ES-I3 (cell line): ENCODE results near the gene KCNMB2.

Experiments used
- H3K36me3 ChIP-seq: 2 replicates; pipeline ENCODE4 v1.6.1; 2013; ENCODE audit warnings: mild to moderate bottlenecking, low read length, control low read depth, moderate library complexity; ENCODE audit not compliant: insufficient read depth
- H3K4me1 ChIP-seq: 2 replicates; pipeline ENCODE4 v1.6.1; 2013; ENCODE audit warnings: mild to moderate bottlenecking, control low read depth, low read length; ENCODE audit not compliant: insufficient read depth
- H3K9ac ChIP-seq: 2 replicates; pipeline ENCODE4 v1.6.1; 2013; ENCODE audit warnings: low read depth, mild to moderate bottlenecking, low read length, moderate library complexity
- H3K9me3 ChIP-seq: 2 replicates; pipeline ENCODE4 v1.6.1; 2013; ENCODE audit warnings: mild to moderate bottlenecking, low read length, moderate library complexity; ENCODE audit not compliant: control insufficient read depth, insufficient read depth

The KCNMB2 gene

GRCh38 chr3:178771511-178771910 is 235.3 kb downstream of the KCNMB2 start:
- Histone ChIP-seq H3K36me3 (no peaks in the 10 kb centered on the region), H3K4me1 (no peaks in the 10 kb centered on the region), H3K9me3 (no peaks in the 10 kb centered on the region), H3K9ac (no peak overlapping the region)

- Histone ChIP-seq H3K4me1 (no peaks in the 10 kb centered on the region), H3K9ac (no peak overlapping the region), H3K9me3 (no peaks in the 10 kb centered on the region), H3K36me3 (no peaks in the 10 kb centered on the region)
Observed at GRCh38 chr3:178772746-178773145, 236.5 kb downstream of the KCNMB2 start.

- no peak overlapping the region for H3K9ac ChIP-seq
- H3K9me3 ChIP-seq = no peaks in the 10 kb centered on the region
- no peaks in the 10 kb centered on the region for H3K4me1 ChIP-seq
- H3K36me3 ChIP-seq = no peaks in the 10 kb centered on the region
Observed at GRCh38 chr3:178773358-178773757, 237.1 kb downstream of the KCNMB2 start.

DNA sequence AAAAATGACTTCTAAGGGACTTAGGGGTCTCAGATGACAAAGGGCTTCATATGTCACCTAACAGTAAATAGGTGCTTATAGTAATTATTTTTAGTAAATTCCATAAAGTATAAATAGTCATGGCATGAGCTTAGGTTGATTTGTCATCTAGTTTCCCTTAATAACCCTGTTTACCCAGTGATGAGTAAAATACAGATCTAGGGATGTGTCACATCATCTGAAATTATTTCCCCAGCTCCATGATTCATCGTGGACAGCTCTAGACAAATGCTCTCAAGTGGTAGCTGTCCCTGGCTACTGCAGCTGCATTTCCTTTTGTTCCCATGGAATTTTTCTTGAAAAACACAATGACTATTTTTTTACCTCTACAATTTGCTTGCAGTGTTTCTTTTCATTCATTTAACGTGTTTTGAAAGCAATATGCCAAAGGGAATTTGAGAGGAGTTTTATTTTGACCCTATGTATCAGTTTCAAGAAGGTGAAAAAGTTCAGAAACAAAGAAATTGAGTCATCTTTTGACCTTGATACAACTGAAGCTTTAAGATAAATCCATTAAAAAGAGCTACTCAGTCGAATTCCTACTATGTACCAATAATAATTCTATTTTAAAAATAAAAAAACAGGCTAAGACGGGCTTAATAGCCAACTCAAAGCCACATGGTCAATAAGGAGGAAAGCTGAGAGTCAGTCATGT is 241.6 kb downstream of the KCNMB2 start:
- Histone ChIP-seq H3K9ac (no peak overlapping the region), H3K36me3 (no peaks in the 10 kb centered on the region), H3K9me3 (no peaks in the 10 kb centered on the region), H3K4me1 (no peaks in the 10 kb centered on the region)

GRCh38 chr3:178778589-178778988 is 242.4 kb downstream of the KCNMB2 start:
- Histone ChIP-seq H3K9me3 (no peaks in the 10 kb centered on the region), H3K36me3 (no peaks in the 10 kb centered on the region), H3K9ac (no peak overlapping the region), H3K4me1 (no peaks in the 10 kb centered on the region)

- Histone ChIP-seq H3K36me3 (no peaks in the 10 kb centered on the region), H3K4me1 (no peaks in the 10 kb centered on the region), H3K9ac (no peak overlapping the region), H3K9me3 (no peaks in the 10 kb centered on the region)
Observed at GRCh38 chr3:178785961-178786360, 249.7 kb downstream of the KCNMB2 start.

DNA sequence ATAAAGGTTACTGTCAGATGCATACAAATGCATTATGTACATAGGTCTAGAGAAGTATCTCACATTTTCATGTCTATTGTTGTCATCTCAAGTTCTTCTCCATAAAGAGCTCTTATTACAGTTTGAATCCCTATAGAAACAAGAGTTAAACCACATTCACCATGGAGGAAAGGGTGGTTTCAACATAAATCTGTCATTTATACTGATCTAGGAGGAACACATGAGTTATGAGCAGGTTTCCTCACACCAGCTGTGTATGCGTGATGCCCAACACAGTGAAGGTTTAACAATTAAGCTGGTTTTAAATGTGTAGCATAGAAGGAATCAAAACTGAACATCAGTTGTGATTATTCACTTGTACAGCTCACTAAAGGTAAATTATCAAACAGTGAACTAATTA is 251.7 kb downstream of the KCNMB2 start:
- no peak overlapping the region for H3K9ac ChIP-seq
- no peaks in the 10 kb centered on the region for H3K4me1 ChIP-seq
- no peaks in the 10 kb centered on the region for H3K9me3 ChIP-seq
- no peaks in the 10 kb centered on the region for H3K36me3 ChIP-seq

DNA sequence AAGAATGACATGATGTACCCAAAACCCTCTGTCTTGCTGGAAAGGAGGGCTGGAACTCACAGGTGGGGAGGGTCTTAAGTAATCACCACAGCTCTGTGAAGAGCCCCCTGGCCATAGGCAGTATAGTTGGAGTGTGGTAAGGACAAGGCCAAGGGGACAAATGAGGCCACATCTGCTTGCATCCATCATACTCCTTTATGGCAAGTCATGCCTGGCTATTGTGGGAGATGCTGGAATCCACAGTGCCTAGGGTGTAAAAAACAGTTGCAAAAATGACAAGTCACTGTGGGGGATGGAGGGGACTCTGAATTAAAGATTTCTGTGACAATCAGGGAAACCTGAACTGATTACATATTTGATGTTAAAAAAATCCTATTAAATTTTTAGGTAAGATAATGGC is 258.5 kb downstream of the KCNMB2 start:
- H3K4me1 ChIP-seq = no peaks in the 10 kb centered on the region
- no peaks in the 10 kb centered on the region for H3K9me3 ChIP-seq
- H3K36me3 ChIP-seq = no peaks in the 10 kb centered on the region
- no peak overlapping the region for H3K9ac ChIP-seq

GRCh38 chr3:178795349-178795748 is 259.1 kb downstream of the KCNMB2 start:
- H3K4me1 ChIP-seq = no peaks in the 10 kb centered on the region
- no peaks in the 10 kb centered on the region for H3K9me3 ChIP-seq
- H3K9ac ChIP-seq = no peak overlapping the region
- no peaks in the 10 kb centered on the region for H3K36me3 ChIP-seq

GRCh38 chr3:178802259-178802658 is 266.0 kb downstream of the KCNMB2 start:
- H3K9ac ChIP-seq = no peak overlapping the region
- no peaks in the 10 kb centered on the region for H3K9me3 ChIP-seq
- H3K4me1 ChIP-seq = no peaks in the 10 kb centered on the region; the same call in none of the 2 replicates
- H3K36me3 ChIP-seq = no peaks in the 10 kb centered on the region

DNA sequence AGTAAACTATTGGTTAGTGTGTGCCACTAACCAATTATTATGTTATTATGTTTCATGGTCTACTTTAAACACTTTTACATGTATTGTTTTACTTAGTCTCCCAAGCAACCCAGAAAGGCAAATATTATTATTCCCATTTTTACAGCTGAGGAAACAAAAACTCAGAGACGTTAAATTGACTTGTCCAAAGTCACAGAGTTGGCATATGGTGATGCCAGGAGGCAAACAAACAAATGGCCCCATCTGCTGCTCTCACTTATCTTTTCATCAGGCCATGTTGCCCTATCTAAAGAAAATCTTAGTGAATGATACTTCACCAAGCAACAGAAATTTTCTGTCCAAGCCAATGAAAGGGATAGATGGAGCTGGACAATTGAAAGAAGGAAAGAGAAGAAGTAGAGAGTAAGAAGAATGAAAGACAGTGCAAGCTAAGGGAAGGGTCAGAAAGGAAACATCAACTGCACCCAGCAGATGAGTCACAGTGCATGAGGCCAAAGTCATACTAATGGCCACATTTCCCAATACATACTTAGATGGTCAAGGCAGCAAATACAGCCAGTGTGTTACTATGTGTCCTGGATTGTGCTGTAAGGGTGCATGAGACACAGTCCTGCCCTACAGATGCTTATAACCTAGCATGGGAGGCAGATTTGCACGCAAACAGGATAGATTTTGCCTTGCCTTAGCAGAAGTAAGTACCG is 266.9 kb downstream of the KCNMB2 start:
- Histone ChIP-seq H3K4me1 (no peaks in the 10 kb centered on the region; the same call in none of the 2 replicates), H3K9me3 (no peaks in the 10 kb centered on the region), H3K9ac (no peak overlapping the region), H3K36me3 (no peaks in the 10 kb centered on the region)

DNA sequence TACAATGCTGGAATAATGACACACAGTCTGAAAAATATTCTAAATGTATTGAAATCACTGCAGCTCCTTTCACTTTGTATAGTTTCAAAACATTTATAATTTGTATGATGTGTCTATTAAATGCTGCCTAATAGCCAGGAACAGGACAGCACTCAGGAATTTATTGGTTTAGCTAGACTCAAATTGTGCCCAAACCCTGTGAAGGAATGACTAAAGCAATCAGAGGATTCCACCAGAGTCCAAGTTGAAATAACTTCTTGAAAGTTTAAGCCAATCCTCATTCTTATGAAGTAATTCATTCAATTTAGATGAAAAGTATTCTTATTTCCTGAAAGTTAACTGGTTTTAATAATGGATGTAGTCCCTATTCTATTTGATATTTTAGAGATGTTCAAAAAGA is 268.4 kb downstream of the KCNMB2 start:
- H3K9me3 ChIP-seq = no peaks in the 10 kb centered on the region

DNA sequence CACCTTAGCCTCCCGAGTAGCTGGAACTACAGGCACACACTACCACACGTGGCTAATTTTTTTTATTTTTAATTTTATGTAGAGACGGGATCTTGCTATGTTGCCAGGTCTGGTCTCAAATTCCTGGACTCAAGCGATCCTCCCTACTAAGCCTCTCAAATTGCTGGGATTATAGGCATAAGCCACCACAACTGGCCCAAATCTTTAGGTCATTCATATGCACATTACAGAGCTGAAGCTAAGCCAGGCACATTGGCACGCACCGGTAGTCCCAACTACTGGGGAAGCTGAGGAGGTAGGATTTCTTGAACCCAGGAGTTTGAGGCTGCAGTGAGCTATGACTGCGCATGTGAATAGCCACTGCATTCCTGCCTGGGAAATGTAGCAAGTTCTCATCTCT is 269.5 kb downstream of the KCNMB2 start:
- Histone ChIP-seq H3K4me1 (no peaks in the 10 kb centered on the region; the same call in none of the 2 replicates), H3K36me3 (no peaks in the 10 kb centered on the region), H3K9ac (no peak overlapping the region), H3K9me3 (no peaks in the 10 kb centered on the region)

More for the DNA sequence above, 268.4 kb downstream of the KCNMB2 start:
- no peak overlapping the region for H3K9ac ChIP-seq
- no peaks in the 10 kb centered on the region; the same call in none of the 2 replicates for H3K4me1 ChIP-seq
- H3K36me3 ChIP-seq = no peaks in the 10 kb centered on the region

GRCh38 chr3:178806651-178807050 is 270.4 kb downstream of the KCNMB2 start:
- H3K9ac ChIP-seq = no peak overlapping the region
- no peaks in the 10 kb centered on the region; the same call in none of the 2 replicates for H3K4me1 ChIP-seq
- H3K9me3 ChIP-seq = no peaks in the 10 kb centered on the region
- H3K36me3 ChIP-seq = no peaks in the 10 kb centered on the region

DNA sequence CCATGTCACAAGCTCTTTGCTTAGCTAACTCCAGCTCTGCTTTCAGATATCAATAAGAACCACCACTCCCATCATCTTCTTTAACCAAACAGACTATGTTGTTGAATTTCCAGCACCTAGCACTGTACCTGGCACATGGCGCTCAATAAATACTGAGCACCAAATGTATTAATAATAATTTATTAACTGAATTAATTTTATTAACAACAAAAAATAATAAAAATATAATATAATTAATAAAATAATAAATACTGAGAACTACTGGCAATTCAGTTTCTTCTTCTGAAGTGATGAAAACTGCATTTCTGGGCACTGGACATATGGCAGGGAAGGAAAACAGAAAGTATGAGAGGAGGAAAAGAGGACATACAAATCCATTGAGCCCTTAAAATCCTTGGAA is 271.5 kb downstream of the KCNMB2 start:
- no peaks in the 10 kb centered on the region for H3K9me3 ChIP-seq
- H3K9ac ChIP-seq = no peak overlapping the region
- H3K36me3 ChIP-seq = no peaks in the 10 kb centered on the region
- no peaks in the 10 kb centered on the region; the same call in none of the 2 replicates for H3K4me1 ChIP-seq
